ENCODE results near the gene HSD17B13. TPM values are rescaled to one million over a fixed set of nuclear protein-coding genes. Genes with fewer than 3 reads are reported as not detected.
"Not testable (repeated sequence)": the region's sequence is repeated elsewhere in the genome, so short reads cannot be mapped to it uniquely, and the experiment has no call there.

Gene HSD17B13
- total and polyA plus RNA-seq, 4 donors = 0.15 to 3.1 (median 0.68) TPM

DNA sequence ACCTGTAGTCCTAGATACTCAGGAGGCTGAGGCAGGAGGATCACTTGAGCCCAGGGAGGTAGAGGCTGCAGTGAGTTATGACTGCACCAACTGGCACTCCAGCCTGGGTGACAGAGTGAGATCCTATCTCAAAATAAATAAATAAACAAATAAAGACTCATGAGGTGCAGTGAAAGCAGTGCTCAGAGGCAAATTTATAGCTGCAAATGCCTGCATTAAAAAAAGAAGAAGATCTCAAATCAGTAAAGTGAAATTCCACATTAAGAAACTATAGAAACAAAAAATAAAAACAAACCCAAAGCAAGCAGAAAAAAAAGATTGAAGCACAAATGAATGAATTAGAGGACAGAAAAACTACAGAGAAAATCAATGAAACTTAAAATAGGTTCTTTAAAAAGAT, 22.5 kb upstream of the HSD17B13 start:
- DNase-seq (peak in 1 of 3 donors; percentile 11), ATAC-seq (ENCODE audit: insufficient read depth, low FRiP score) (no peak)
- Histone ChIP-seq H3K4me3 (no peak overlapping the region), H3K9me3 (ENCODE audit: control insufficient read depth in 4 of 4, insufficient read depth in 3 of 4, low read length in 3 of 4) (peaks cover 0 to 10% (median 2%) of the 10 kb centered on the region in 4 donors), H3K36me3 (ENCODE audit: control insufficient read depth in 4 of 4, insufficient read depth in 4 of 4, low read length in 4 of 4) (peaks cover 4 to 18% (median 6%) of the 10 kb centered on the region in 4 donors), H3K4me1 (ENCODE audit: control insufficient read depth in 5 of 5, insufficient read depth in 5 of 5, low read length in 5 of 5) (no peaks in the 10 kb centered on the region), H3K27me3 (ENCODE audit: control insufficient read depth in 3 of 3, insufficient read depth in 3 of 3, low read length in 2 of 3) (no peaks in the 10 kb centered on the region), H3K27ac (ENCODE audit: low read depth in 1 of 2, low read length in 1 of 2) (no peak overlapping the region), H3K9ac (ENCODE audit: insufficient read depth in 1 of 2, low read length in 2 of 2) (no peak overlapping the region)
- no peak for TF ChIP-seq CTCF (IDR thresholded peaks at IDR 0.05; ENCODE audit: control extremely low read depth, extremely low read depth)

- Histone ChIP-seq H3K4me3 (no peak overlapping the region), H3K4me1 (ENCODE audit: control insufficient read depth in 5 of 5, insufficient read depth in 5 of 5, low read length in 5 of 5) (no peaks in the 10 kb centered on the region), H3K27ac (ENCODE audit: low read depth in 1 of 2, low read length in 1 of 2) (no peak overlapping the region), H3K27me3 (ENCODE audit: control insufficient read depth in 3 of 3, insufficient read depth in 3 of 3, low read length in 2 of 3) (no peaks in the 10 kb centered on the region), H3K9me3 (ENCODE audit: control insufficient read depth in 4 of 4, insufficient read depth in 3 of 4, low read length in 3 of 4) (peaks cover 0 to 10% (median 2%) of the 10 kb centered on the region in 4 donors), H3K9ac (ENCODE audit: insufficient read depth in 1 of 2, low read length in 2 of 2) (no peak overlapping the region), H3K36me3 (ENCODE audit: control insufficient read depth in 4 of 4, insufficient read depth in 4 of 4, low read length in 4 of 4) (peaks cover 8 to 30% (median 13%) of the 10 kb centered on the region in 4 donors)
- no peak for DNase-seq
- ATAC-seq (ENCODE audit: insufficient read depth, low FRiP score) = no peak
- WGBS, 2 donors = 89 to 98% methylated on average over 3 of the region's 3 CpGs
- TF ChIP-seq CTCF (IDR thresholded peaks at IDR 0.05; ENCODE audit: control extremely low read depth, extremely low read depth) = no peak
These were observed 20.2 kb upstream of the HSD17B13 start for GRCh38 chr4:87342872-87343271.

GRCh38 chr4:87341954-87342635, 19.4 kb upstream of the HSD17B13 start:
- H3K27ac ChIP-seq (ENCODE audit: low read depth in 1 of 2, low read length in 1 of 2); H3K9ac ChIP-seq (ENCODE audit: insufficient read depth in 1 of 2, low read length in 2 of 2); DNase-seq; H3K27me3 ChIP-seq (ENCODE audit: control insufficient read depth in 3 of 3, insufficient read depth in 3 of 3, low read length in 2 of 3); H3K4me1 ChIP-seq (ENCODE audit: control insufficient read depth in 5 of 5, insufficient read depth in 5 of 5, low read length in 5 of 5); ATAC-seq (ENCODE audit: insufficient read depth, low FRiP score); H3K4me3 ChIP-seq: not testable (repeated sequence)
- Histone ChIP-seq H3K9me3 (ENCODE audit: control insufficient read depth in 4 of 4, insufficient read depth in 3 of 4, low read length in 3 of 4) (peaks cover 0 to 10% (median 2%) of the 10 kb centered on the region in 4 donors), H3K36me3 (ENCODE audit: control insufficient read depth in 4 of 4, insufficient read depth in 4 of 4, low read length in 4 of 4) (peaks cover 8 to 31% (median 14%) of the 10 kb centered on the region in 4 donors)
- WGBS, 2 donors = 83 to 86% methylated on average over 8 of the region's 8 CpGs

GRCh38 chr4:87339440-87339839, 16.8 kb upstream of the HSD17B13 start:
- H3K27ac ChIP-seq (ENCODE audit: low read depth in 1 of 2, low read length in 1 of 2) = no peak overlapping the region
- no peak overlapping the region for H3K4me3 ChIP-seq
- ATAC-seq (ENCODE audit: insufficient read depth, low FRiP score) (no peak), DNase-seq (no peak)
- no peaks in the 10 kb centered on the region for H3K27me3 ChIP-seq (ENCODE audit: control insufficient read depth in 3 of 3, insufficient read depth in 3 of 3, low read length in 2 of 3)
- H3K9me3 ChIP-seq (ENCODE audit: control insufficient read depth in 4 of 4, insufficient read depth in 3 of 4, low read length in 3 of 4) = no peaks in the 10 kb centered on the region
- no peaks in the 10 kb centered on the region for H3K4me1 ChIP-seq (ENCODE audit: control insufficient read depth in 5 of 5, insufficient read depth in 5 of 5, low read length in 5 of 5)
- H3K36me3 ChIP-seq (ENCODE audit: control insufficient read depth in 4 of 4, insufficient read depth in 4 of 4, low read length in 4 of 4) = peaks cover 5 to 30% (median 16%) of the 10 kb centered on the region in 4 donors
- no peak for TF ChIP-seq CTCF (IDR thresholded peaks at IDR 0.05; ENCODE audit: control extremely low read depth, extremely low read depth)
- 89 to 92% methylated on average over 2 of the region's 2 CpGs for WGBS, 2 donors
- no peak overlapping the region for H3K9ac ChIP-seq (ENCODE audit: insufficient read depth in 1 of 2, low read length in 2 of 2)
